Measurements from ENCODE around the gene LIFR.

The LIFR gene

DNA sequence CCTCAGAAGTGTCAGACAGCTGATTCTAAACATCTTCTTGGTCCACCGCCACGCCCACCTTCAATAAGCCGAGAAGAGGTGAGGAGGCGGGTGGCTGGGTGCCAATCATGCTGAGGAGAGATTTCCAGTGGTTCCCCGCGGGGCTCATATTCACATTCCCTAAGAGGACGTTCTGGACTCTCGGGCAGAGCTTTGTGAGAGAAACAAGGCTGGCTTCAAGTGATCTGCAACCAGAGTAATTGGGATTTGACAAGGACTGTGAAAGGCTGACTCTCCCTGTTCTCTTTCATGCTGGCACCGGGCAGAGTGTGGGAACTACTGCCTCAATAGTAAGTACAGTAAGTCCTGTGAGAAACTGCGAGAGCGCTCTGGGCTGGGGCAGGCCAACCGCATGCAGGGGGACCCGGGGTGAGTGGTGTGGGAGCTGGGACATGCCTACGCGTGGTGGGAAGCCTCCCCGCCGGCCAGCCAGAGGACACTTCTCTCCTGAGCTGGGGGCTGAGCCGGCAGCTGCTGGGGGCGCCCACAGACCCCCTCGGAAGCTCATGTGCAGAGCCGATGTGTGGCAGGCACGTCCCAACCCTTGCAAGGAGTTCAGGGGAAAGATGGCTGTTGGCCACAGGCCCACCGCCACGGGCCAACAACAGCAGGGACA lies 110.9 kb downstream of the LIFR start:
- ChIA-PET POLR2A (no interaction called here), CTCF (interaction anchor here (0.5 to 5.3 kb wide), 12 partner anchors 10 to 696 kb away, joined by 3 to 59 read pairs (median 4); no protein-coding TSS in a partner anchor)
- no peak for TF ChIP-seq CTCF (IDR thresholded peaks at IDR 0.05; ENCODE audit: insufficient read depth, low read length, missing control alignments)
- peak overlapping the region; percentile 46 for H3K4me3 ChIP-seq (ENCODE audit: low read depth, low read length)
- DNase-seq (ENCODE audit: low read depth, low spot score): no peak

GRCh38 chr5:38443390-38443789 lies 113.1 kb downstream of the LIFR start:
- DNase-seq (ENCODE audit: low read depth, low spot score): no peak
- ChIA-PET CTCF (interaction anchor here (0.8 to 5.5 kb wide), 12 partner anchors 10 to 384 kb away, joined by 3 to 304 read pairs (median 36); partner anchors contain the start of gene LIFR), POLR2A (no interaction called here)
- no peak overlapping the region for H3K4me3 ChIP-seq (ENCODE audit: low read depth, low read length)
- no peak for TF ChIP-seq CTCF (IDR thresholded peaks at IDR 0.05; ENCODE audit: insufficient read depth, low read length, missing control alignments)

- DNase-seq (ENCODE audit: low read depth, low spot score): no peak
- no peak overlapping the region for H3K4me3 ChIP-seq (ENCODE audit: low read depth, low read length)
- POLR2A ChIA-PET: interaction anchor here (1.0 to 1.3 kb wide), 4 partner anchors 9 to 366 kb away, joined by 3 to 13 read pairs (median 5); no protein-coding TSS in a partner anchor
- no peak for TF ChIP-seq CTCF (IDR thresholded peaks at IDR 0.05; ENCODE audit: insufficient read depth, low read length, missing control alignments)
- CTCF ChIA-PET: interaction anchor here (0.5 to 5.5 kb wide), 87 partner anchors 9 to 1657 kb away, joined by 3 to 304 read pairs (median 5); partner anchors contain the start of gene LIFR
Measured at GRCh38 chr5:38442247-38442573, 114.2 kb downstream of the LIFR start.

GRCh38 chr5:38441453-38442246 lies 114.8 kb downstream of the LIFR start:
- ChIA-PET POLR2A (interaction anchor here (1.0 to 1.3 kb wide), 5 partner anchors 8 to 367 kb away, joined by 3 to 13 read pairs (median 4); no protein-coding TSS in a partner anchor), CTCF (interaction anchor here (0.5 to 5.5 kb wide), 92 partner anchors 9 to 1658 kb away, joined by 3 to 304 read pairs (median 5); partner anchors contain the start of gene LIFR)
- peak; percentile 91 for TF ChIP-seq CTCF (IDR thresholded peaks at IDR 0.05; ENCODE audit: insufficient read depth, low read length, missing control alignments)
- DNase-seq (ENCODE audit: low read depth, low spot score): no peak
- no peak overlapping the region for H3K4me3 ChIP-seq (ENCODE audit: low read depth, low read length)

GRCh38 chr5:38438757-38439156 lies 117.7 kb downstream of the LIFR start:
- CTCF ChIA-PET: interaction anchor here (1.5 to 2.2 kb wide), 3 partner anchors 8 to 112 kb away, joined by 4 to 8 read pairs (median 8); no protein-coding TSS in a partner anchor

More at GRCh38 chr5:38438757-38439156, 117.7 kb downstream of the LIFR start:
- DNase-seq (ENCODE audit: low read depth, low spot score): no peak
- no peak overlapping the region for H3K4me3 ChIP-seq (ENCODE audit: low read depth, low read length)
- no peak for TF ChIP-seq CTCF (IDR thresholded peaks at IDR 0.05; ENCODE audit: insufficient read depth, low read length, missing control alignments)
- POLR2A ChIA-PET: no interaction called here
